Measurements from ENCODE around the gene TP53BP1. TPM values are rescaled to one million over a fixed set of nuclear protein-coding genes. Genes with fewer than 3 reads are reported as not detected.

TP53BP1 gene
- total RNA-seq, 2 donors from 2014 or later = 23.2 to 31.5 TPM

DNA sequence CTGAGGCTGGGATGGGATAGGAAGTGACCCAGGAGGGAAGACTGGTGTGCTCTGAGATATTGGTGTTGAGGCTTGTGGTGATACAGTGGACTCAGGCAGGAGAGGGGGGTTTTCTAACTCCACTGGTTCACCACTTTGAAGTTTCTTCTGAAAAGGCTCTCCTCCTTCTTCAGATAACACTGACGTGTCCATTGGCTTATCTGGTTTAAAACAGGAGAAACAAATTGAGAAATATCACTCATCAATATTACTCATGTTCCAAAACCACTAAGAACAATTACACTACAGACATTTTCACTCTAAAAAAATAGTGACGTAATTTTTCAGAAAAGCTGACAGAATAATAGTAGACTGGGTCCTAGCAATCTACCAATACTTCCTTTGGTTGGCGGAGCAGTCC, 23.1 kb downstream of the TP53BP1 start:
- TF ChIP-seq, protein P1, sequence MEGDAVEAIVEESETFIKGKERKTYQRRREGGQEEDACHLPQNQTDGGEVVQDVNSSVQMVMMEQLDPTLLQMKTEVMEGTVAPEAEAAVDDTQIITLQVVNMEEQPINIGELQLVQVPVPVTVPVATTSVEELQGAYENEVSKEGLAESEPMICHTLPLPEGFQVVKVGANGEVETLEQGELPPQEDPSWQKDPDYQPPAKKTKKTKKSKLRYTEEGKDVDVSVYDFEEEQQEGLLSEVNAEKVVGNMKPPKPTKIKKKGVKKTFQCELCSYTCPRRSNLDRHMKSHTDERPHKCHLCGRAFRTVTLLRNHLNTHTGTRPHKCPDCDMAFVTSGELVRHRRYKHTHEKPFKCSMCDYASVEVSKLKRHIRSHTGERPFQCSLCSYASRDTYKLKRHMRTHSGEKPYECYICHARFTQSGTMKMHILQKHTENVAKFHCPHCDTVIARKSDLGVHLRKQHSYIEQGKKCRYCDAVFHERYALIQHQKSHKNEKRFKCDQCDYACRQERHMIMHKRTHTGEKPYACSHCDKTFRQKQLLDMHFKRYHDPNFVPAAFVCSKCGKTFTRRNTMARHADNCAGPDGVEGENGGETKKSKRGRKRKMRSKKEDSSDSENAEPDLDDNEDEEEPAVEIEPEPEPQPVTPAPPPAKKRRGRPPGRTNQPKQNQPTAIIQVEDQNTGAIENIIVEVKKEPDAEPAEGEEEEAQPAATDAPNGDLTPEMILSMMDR (IDR thresholded peaks at IDR 0.05) = no peak
- ATAC-seq (ENCODE audit: insufficient number of reproducible peaks, low FRiP score, low read depth) = no peak
- Histone ChIP-seq H3K27ac (no peak overlapping the region), H3K27me3 (replicated peaks; ENCODE audit: insufficient read depth) (no peaks in the 10 kb centered on the region), H3K36me3 (peaks cover 39% of the 10 kb centered on the region), H3K9me3 (no peaks in the 10 kb centered on the region), H3K4me3 (no peak overlapping the region), H3K4me1 (ENCODE audit: control insufficient read depth in 1 of 2, low read depth in 2 of 2) (no peaks in the 10 kb centered on the region)
- no peak for DNase-seq (ENCODE audit: low spot score)

DNA sequence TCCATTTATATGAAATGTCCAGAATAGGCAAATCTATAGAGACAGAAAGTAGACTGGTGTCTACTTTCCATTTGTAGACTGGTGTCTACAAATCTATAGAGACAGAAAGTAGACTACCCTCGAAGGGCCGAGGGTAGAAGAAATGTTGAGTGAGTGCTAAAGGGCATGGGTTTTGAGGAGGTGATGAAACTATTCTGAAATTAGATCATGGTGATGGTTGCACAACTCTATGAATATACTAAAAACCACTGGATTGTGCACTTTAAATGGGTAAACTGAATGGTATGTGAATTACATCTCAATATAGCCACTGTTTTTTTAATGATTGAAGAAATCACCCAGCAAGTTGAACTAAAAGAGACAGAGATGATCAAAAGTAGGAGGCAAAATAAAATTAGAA, 27.9 kb downstream of the TP53BP1 start:
- H3K4me3 ChIP-seq = no peak overlapping the region
- TF ChIP-seq, protein P1 (IDR thresholded peaks at IDR 0.05) = no peak
- ATAC-seq (ENCODE audit: insufficient number of reproducible peaks, low FRiP score, low read depth) (no peak), DNase-seq (ENCODE audit: low spot score) (no peak)
- H3K27ac ChIP-seq = no peak overlapping the region
- H3K9me3 ChIP-seq = no peaks in the 10 kb centered on the region
- H3K4me1 ChIP-seq (ENCODE audit: control insufficient read depth in 1 of 2, low read depth in 2 of 2) = no peaks in the 10 kb centered on the region
- H3K36me3 ChIP-seq = peaks cover 19% of the 10 kb centered on the region
- H3K27me3 ChIP-seq (replicated peaks; ENCODE audit: insufficient read depth) = no peaks in the 10 kb centered on the region

DNA sequence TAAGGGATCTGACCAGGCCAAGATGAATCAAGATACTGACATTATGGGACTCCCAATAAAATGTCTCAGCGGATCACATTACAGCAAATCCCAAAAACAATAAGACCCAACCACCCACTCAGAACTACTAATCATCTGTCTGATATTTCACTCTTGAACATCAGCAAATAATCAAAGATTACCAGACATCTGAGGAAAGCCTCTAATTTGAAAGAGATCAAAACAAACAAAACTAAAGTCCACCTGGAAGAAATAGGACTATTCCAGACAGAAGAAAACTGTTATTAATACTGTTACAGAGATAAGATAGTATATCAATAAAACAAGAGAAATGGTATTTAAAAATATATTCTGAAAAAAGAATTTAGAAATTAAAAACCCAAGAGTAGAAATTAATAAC, 29.0 kb downstream of the TP53BP1 start:
- no peaks in the 10 kb centered on the region for H3K27me3 ChIP-seq (replicated peaks; ENCODE audit: insufficient read depth)
- H3K4me1 ChIP-seq (ENCODE audit: control insufficient read depth in 1 of 2, low read depth in 2 of 2) = no peaks in the 10 kb centered on the region
- peaks cover 15% of the 10 kb centered on the region for H3K36me3 ChIP-seq
- H3K27ac ChIP-seq = no peak overlapping the region
- no peak overlapping the region for H3K4me3 ChIP-seq
- no peak for DNase-seq (ENCODE audit: low spot score)
- ATAC-seq (ENCODE audit: insufficient number of reproducible peaks, low FRiP score, low read depth) = no peak
- TF ChIP-seq, protein P1 (IDR thresholded peaks at IDR 0.05) = no peak
- H3K9me3 ChIP-seq = no peaks in the 10 kb centered on the region

DNA sequence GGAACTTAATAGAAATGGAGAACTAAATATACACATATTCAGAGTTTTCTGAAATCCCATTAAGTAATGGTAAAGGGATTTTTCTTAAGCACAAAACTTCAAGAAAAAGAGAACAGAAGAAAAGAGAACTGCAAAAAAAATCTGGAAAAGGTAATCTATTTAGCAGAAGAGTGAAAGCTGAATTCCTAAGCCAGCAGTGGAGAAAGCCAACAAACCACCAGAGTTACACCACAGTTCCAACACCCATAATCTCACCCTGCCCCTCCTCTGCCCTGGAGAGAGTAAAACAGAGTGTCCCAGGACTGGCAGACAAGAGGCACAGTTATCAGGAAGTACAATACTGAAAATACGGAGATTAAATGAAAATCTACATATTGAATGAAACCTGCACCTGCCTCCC, 29.4 kb downstream of the TP53BP1 start:
- no peaks in the 10 kb centered on the region for H3K9me3 ChIP-seq
- no peaks in the 10 kb centered on the region for H3K27me3 ChIP-seq (replicated peaks; ENCODE audit: insufficient read depth)
- H3K27ac ChIP-seq = no peak overlapping the region
- DNase-seq (ENCODE audit: low spot score) (no peak), ATAC-seq (ENCODE audit: insufficient number of reproducible peaks, low FRiP score, low read depth) (no peak)
- H3K4me3 ChIP-seq = no peak overlapping the region
- H3K4me1 ChIP-seq (ENCODE audit: control insufficient read depth in 1 of 2, low read depth in 2 of 2) = no peaks in the 10 kb centered on the region
- peaks cover 15% of the 10 kb centered on the region for H3K36me3 ChIP-seq
- TF ChIP-seq, protein P1 (IDR thresholded peaks at IDR 0.05) = no peak

DNA sequence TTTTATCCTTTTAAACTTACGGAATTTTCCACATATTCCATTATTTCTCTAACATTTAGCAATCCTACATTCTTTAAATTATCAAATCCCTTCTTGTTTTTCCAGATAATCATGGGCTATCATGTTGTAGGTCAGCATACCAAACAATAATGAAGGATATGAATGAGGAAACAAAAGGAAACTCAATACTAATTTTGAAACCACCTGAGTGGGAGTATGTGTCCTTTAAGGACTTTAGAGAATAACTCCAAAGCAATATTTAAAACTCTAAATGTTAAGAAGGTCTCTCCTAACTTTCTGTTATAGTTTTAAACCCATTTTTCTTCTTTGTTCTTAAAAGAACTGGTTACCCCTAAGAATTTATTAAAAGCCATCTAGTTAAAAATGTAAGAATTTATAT, 43.0 kb downstream of the TP53BP1 start:
- DNase-seq (ENCODE audit: low spot score) = no peak
- no peak for ATAC-seq (ENCODE audit: insufficient number of reproducible peaks, low FRiP score, low read depth)
- TF ChIP-seq, protein P1 (IDR thresholded peaks at IDR 0.05) = no peak
- peaks cover 11% of the 10 kb centered on the region for H3K36me3 ChIP-seq
- H3K4me1 ChIP-seq (ENCODE audit: control insufficient read depth in 1 of 2, low read depth in 2 of 2) = no peaks in the 10 kb centered on the region
- no peaks in the 10 kb centered on the region for H3K9me3 ChIP-seq
- H3K27me3 ChIP-seq (replicated peaks; ENCODE audit: insufficient read depth) = no peaks in the 10 kb centered on the region
- H3K4me3 ChIP-seq = no peak overlapping the region
- H3K27ac ChIP-seq = no peak overlapping the region

All from thoracic aorta (tissue), 2 donors.